ENCODE data around the gene CHKB. TPM values are rescaled to one million over a fixed set of nuclear protein-coding genes. Genes with fewer than 3 reads are reported as not detected.

CHKB gene
- total RNA-seq, 1 experiment from 2014 or later = 55.1 TPM

- TF ChIP-seq ATF3 (IDR thresholded peaks at IDR 0.05) (no peak), CBX3 (IDR thresholded peaks at IDR 0.05; ENCODE audit: low read depth) (no peak), RAD21 (IDR thresholded peaks at IDR 0.05; ENCODE audit: low read depth) (no peak), ZNF274 (IDR thresholded peaks at IDR 0.05; ENCODE audit: low read depth, low read length) (no peak), POLR2AphosphoS5 (IDR thresholded peaks at IDR 0.05; ENCODE audit: low read depth, low read length) (peak; percentile 46)
Observed at GRCh38 chr22:50529897-50530579, 52.6 kb downstream of the CHKB start, which contains the start of gene TYMP (continued).

- no peak for ATAC-seq
- Histone ChIP-seq H4K20me1 (ENCODE audit: insufficient read depth) (no peaks in the 10 kb centered on the region), H3K4me3 (replicated peaks in 1 of 2; ENCODE audit: low read depth in 1 of 2, low read length in 2 of 2) (peak overlapping the region; percentile 92 to 96), H3K4me1 (ENCODE audit: control insufficient read depth in 1 of 2, insufficient read depth in 2 of 2, low read length in 2 of 2) (peaks cover 12 to 76% of the 10 kb centered on the region in 2 experiments; a peak in 3 of 4 replicates), H3K9me2 (ENCODE audit: insufficient read depth) (no peaks in the 10 kb centered on the region), H3K9me3 (ENCODE audit: control insufficient read depth in 1 of 2, insufficient read depth in 1 of 2, low read depth in 1 of 2, low read length in 2 of 2) (no peaks in the 10 kb centered on the region), H3K4me2 (ENCODE audit: low read length) (peak overlapping the region; percentile 93), H2AFZ (ENCODE audit: low read depth, low read length, poor library complexity, severe bottlenecking) (no peak overlapping the region), H3K27me3 (ENCODE audit: insufficient read depth, low read length) (no peaks in the 10 kb centered on the region), H3K27ac (ENCODE audit: low read depth, low read length) (peak overlapping the region; percentile 100), H3K79me2 (ENCODE audit: insufficient read depth, low read length) (peaks cover 13% of the 10 kb centered on the region), H3K9ac (ENCODE audit: low read length) (peak overlapping the region; percentile 91), H3K36me3 (ENCODE audit: control insufficient read depth in 1 of 2, insufficient read depth in 2 of 2, low read length in 2 of 2) (no peaks in the 10 kb centered on the region)
- TF ChIP-seq CTCF (IDR thresholded peaks at IDR 0.05 in 2 of 3, conservative IDR thresholded peaks at IDR 0.05 in 1 of 3; ENCODE audit: borderline replicate concordance in 1 of 3, insufficient read depth in 1 of 3, low read depth in 2 of 3, low read length in 2 of 3) = no peak
- TF ChIP-seq ZBTB33 (IDR thresholded peaks at IDR 0.05; ENCODE audit: extremely low read depth, insufficient replicate concordance, low read length) = no peak
- no peak for TF ChIP-seq REST (IDR thresholded peaks at IDR 0.05; ENCODE audit: low read depth)
- TF ChIP-seq MAX (IDR thresholded peaks at IDR 0.05) = no peak
- TF ChIP-seq EZH2 (IDR thresholded peaks at IDR 0.05) = no peak
- TF ChIP-seq CEBPB (IDR thresholded peaks at IDR 0.05; ENCODE audit: low read depth) = no peak
- no peak for TF ChIP-seq YY1 (IDR thresholded peaks at IDR 0.05; ENCODE audit: extremely low read depth, insufficient replicate concordance, low read depth, low read length)
- no peak for DNase-seq (ENCODE audit: low read depth, low spot score)
- ChIA-PET POLR2A (interaction anchor here (1.4 kb wide), 1 partner anchor 16 kb away, joined by 7 read pairs; the partner anchor contains the start of gene KLHDC7B), RAD21 (ENCODE audit: low non-redundant PET in 1 of 2, low total read pairs in 2 of 2, uncharacterized antibody in 2 of 2, unreplicated experiment in 2 of 2) (no interaction called here), CTCF (no interaction called here)
- intact Hi-C loops (cut with micrococcal nuclease) = no loop called here
- TSS peak; percentile 55 for BruUV-seq (replicated peaks)
Observed at GRCh38 chr22:50529416-50529896, 53.2 kb downstream of the CHKB start.
